ENCODE data around the gene SYNPO2. TPM values are rescaled to one million over a fixed set of nuclear protein-coding genes. Genes with fewer than 3 reads are reported as not detected.

SYNPO2 gene
- total RNA-seq, 4 donors from 2014 or later = 1,547 to 3,168 (median 2,047) TPM

DNA sequence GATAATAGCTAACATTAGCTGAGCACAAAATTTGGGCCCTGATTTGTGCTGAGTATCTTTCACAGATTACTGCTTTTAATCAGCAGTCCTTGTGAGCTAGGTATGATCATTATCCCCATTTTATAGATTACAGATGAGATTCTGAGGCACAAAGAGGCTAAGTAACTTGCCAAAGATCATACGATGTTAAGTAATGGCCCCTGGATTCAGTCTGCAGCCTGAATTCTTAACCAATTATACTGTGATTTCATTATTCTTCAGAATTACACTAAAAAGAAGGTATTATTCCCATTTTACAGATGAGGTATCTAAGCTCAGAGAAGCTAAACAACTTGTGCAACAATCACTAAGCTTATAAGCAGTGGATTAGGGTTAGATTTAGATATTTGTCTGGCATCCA is 149.1 kb downstream of the SYNPO2 start:
- Histone ChIP-seq H3K9me3 (no peaks in the 10 kb centered on the region), H3K27me3 (no peaks in the 10 kb centered on the region), H3K27ac (peak overlapping the region; percentile 75 to 100 (median 94)), H3K4me1 (peaks cover 10 to 91% (median 42%) of the 10 kb centered on the region in 3 donors), H3K4me3 (no peak overlapping the region), H3K36me3 (peaks cover 4 to 8% of the 10 kb centered on the region in 2 donors)
- 14 to 46% methylated on average over 1 of the region's 1 CpG for WGBS, 2 donors (ENCODE audit: low coverage in 1 of 2)
- TF ChIP-seq EP300 (IDR thresholded peaks at IDR 0.05) (no peak), POLR2AphosphoS5 (IDR thresholded peaks at IDR 0.05) (no peak), POLR2A (IDR thresholded peaks at IDR 0.05) (no peak)
- TF ChIP-seq, protein P1, sequence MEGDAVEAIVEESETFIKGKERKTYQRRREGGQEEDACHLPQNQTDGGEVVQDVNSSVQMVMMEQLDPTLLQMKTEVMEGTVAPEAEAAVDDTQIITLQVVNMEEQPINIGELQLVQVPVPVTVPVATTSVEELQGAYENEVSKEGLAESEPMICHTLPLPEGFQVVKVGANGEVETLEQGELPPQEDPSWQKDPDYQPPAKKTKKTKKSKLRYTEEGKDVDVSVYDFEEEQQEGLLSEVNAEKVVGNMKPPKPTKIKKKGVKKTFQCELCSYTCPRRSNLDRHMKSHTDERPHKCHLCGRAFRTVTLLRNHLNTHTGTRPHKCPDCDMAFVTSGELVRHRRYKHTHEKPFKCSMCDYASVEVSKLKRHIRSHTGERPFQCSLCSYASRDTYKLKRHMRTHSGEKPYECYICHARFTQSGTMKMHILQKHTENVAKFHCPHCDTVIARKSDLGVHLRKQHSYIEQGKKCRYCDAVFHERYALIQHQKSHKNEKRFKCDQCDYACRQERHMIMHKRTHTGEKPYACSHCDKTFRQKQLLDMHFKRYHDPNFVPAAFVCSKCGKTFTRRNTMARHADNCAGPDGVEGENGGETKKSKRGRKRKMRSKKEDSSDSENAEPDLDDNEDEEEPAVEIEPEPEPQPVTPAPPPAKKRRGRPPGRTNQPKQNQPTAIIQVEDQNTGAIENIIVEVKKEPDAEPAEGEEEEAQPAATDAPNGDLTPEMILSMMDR (IDR thresholded peaks at IDR 0.05) = no peak
- no peak for ATAC-seq

- no peak overlapping the region for H3K4me3 ChIP-seq
- 21 to 36% methylated on average over 4 to 5 of the region's 5 CpGs for WGBS, 2 donors (ENCODE audit: low coverage in 1 of 2)
- TF ChIP-seq POLR2A (IDR thresholded peaks at IDR 0.05) (no peak), POLR2AphosphoS5 (IDR thresholded peaks at IDR 0.05) (peak; percentile 28)
- H3K9me3 ChIP-seq = no peaks in the 10 kb centered on the region
- peaks cover 2 to 4% of the 10 kb centered on the region in 2 donors for H3K36me3 ChIP-seq
- peak overlapping the region; percentile 75 to 100 (median 94) for H3K27ac ChIP-seq
- ATAC-seq = no peak
- peaks cover 10 to 97% (median 43%) of the 10 kb centered on the region in 3 donors for H3K4me1 ChIP-seq
- no peaks in the 10 kb centered on the region for H3K27me3 ChIP-seq
Observed at GRCh38 chr4:119038116-119038841, 149.6 kb downstream of the SYNPO2 start.

GRCh38 chr4:119039160-119039559 is 150.5 kb downstream of the SYNPO2 start:
- WGBS, 2 donors (ENCODE audit: low coverage in 1 of 2) = 92 to 100% methylated on average over 1 of the region's 1 CpG
- Histone ChIP-seq H3K4me3 (no peak overlapping the region), H3K27me3 (no peaks in the 10 kb centered on the region), H3K9me3 (no peaks in the 10 kb centered on the region), H3K4me1 (peaks cover 10 to 100% (median 43%) of the 10 kb centered on the region in 3 donors), H3K27ac (peak overlapping the region; percentile 77 to 100 (median 94)), H3K36me3 (no peaks in the 10 kb centered on the region)
- TF ChIP-seq POLR2A (IDR thresholded peaks at IDR 0.05) (no peak), EP300 (IDR thresholded peaks at IDR 0.05) (no peak), POLR2AphosphoS5 (IDR thresholded peaks at IDR 0.05) (peak; percentile 26)
- TF ChIP-seq, protein P1 (IDR thresholded peaks at IDR 0.05) = no peak
- no peak for ATAC-seq

GRCh38 chr4:119039779-119040178 is 151.1 kb downstream of the SYNPO2 start:
- WGBS, 2 donors (ENCODE audit: low coverage in 1 of 2) = 35 to 44% methylated on average over 4 of the region's 4 CpGs
- H3K27me3 ChIP-seq = no peaks in the 10 kb centered on the region
- no peak for ATAC-seq
- TF ChIP-seq POLR2A (IDR thresholded peaks at IDR 0.05) (no peak), POLR2AphosphoS5 (IDR thresholded peaks at IDR 0.05) (peak; percentile 5), EP300 (IDR thresholded peaks at IDR 0.05) (no peak)
- TF ChIP-seq, protein P1 (IDR thresholded peaks at IDR 0.05) = peak in 3 of 4 experiments; percentile 34 to 57 (median 49)
- H3K27ac ChIP-seq = peak overlapping the region; percentile 77 to 100 (median 94)
- no peak overlapping the region for H3K4me3 ChIP-seq
- H3K36me3 ChIP-seq = no peaks in the 10 kb centered on the region
- no peaks in the 10 kb centered on the region for H3K9me3 ChIP-seq
- peaks cover 10 to 100% (median 45%) of the 10 kb centered on the region in 3 donors for H3K4me1 ChIP-seq

DNA sequence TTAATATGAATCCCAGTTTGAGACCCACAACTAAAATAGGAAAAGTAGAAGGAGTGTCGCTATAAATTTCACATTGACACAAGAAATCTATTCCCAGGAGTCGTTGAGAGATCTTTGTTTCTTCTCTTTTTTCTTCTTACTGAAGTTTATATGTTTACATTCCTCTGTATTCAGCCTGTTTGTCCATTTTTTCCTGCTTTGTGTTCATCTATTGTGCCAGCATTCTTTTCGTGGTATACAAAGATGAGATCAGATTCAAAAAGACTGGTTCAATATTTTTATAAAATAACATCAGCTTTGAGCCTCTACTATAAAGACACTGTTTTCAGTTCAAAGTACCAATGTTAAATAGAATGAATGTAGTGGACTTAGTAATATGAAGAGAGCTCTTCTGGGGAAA is 151.6 kb downstream of the SYNPO2 start:
- Histone ChIP-seq H3K4me1 (peaks cover 10 to 100% (median 49%) of the 10 kb centered on the region in 3 donors), H3K9me3 (no peaks in the 10 kb centered on the region), H3K27ac (peak overlapping the region; percentile 77 to 100 (median 94)), H3K27me3 (no peaks in the 10 kb centered on the region), H3K36me3 (no peaks in the 10 kb centered on the region), H3K4me3 (no peak overlapping the region)
- TF ChIP-seq POLR2A (IDR thresholded peaks at IDR 0.05) = no peak
- TF ChIP-seq, protein P1 (IDR thresholded peaks at IDR 0.05) = no peak
- no peak for TF ChIP-seq EP300 (IDR thresholded peaks at IDR 0.05)
- TF ChIP-seq POLR2AphosphoS5 (IDR thresholded peaks at IDR 0.05) = no peak
- WGBS, 2 donors (ENCODE audit: low coverage in 1 of 2) = 37 to 60% methylated on average over 2 to 3 of the region's 3 CpGs
- no peak for ATAC-seq
